Erythroblast (primary cell): ENCODE results near the gene ZNF639.
A peak's percentile ranks its signal among the peaks of the same experiment; 100 is the strongest.
"Not testable (repeated sequence)": the region's sequence is repeated elsewhere in the genome, so short reads cannot be mapped to it uniquely, and the experiment has no call there.

Source experiments
- DNase-seq, 2 experiments: peaks; one replicate each; lab custom pipeline; 2025; lab: John Stamatoyannopoulos, UW
- GATA1 ChIP-seq: IDR thresholded peaks from 2 replicates; pipeline ENCODE4 v1.6.1; 2011; ENCODE audit warnings: low read depth, mild to moderate bottlenecking, control low read depth, low read length, moderate library complexity
- POLR2A ChIP-seq: IDR thresholded peaks from 2 replicates; pipeline ENCODE4 v1.6.1; 2011; ENCODE audit warnings: mild to moderate bottlenecking, low read length

ZNF639 gene

GRCh38 chr3:179322286-179323196 lies at the start of gene ZNF639:
Gene ZNF639, plus strand, starts transcription at chr3:179323031. Its CDS starts 5,263 bp downstream, at chr3:179328294.
- TF ChIP-seq POLR2A (peak; percentile 63), GATA1 (no peak)
- peak; percentile 93 to 95 for DNase-seq

GRCh38 chr3:179274434-179274833 lies 48.4 kb upstream of the ZNF639 start:
- not testable (repeated sequence) for DNase-seq

- no peak for DNase-seq
- TF ChIP-seq GATA1 (no peak), POLR2A (no peak)
Observed at GRCh38 chr3:179276001-179276400, 46.8 kb upstream of the ZNF639 start.

- TF ChIP-seq GATA1 (no peak), POLR2A (no peak)
- no peak for DNase-seq
Observed at GRCh38 chr3:179276743-179277142, 46.1 kb upstream of the ZNF639 start.

- no peak for TF ChIP-seq POLR2A
- TF ChIP-seq GATA1: no peak
- DNase-seq: no peak
Observed at GRCh38 chr3:179278151-179278550, 44.7 kb upstream of the ZNF639 start.

GRCh38 chr3:179278932-179279693 lies 43.7 kb upstream of the ZNF639 start:
- no peak for DNase-seq
- no peak for TF ChIP-seq POLR2A
- TF ChIP-seq GATA1: no peak

- TF ChIP-seq GATA1 (no peak), POLR2A (no peak)
- no peak for DNase-seq
Observed at GRCh38 chr3:179279837-179280236, 43.0 kb upstream of the ZNF639 start.

GRCh38 chr3:179281825-179282224 lies 41.0 kb upstream of the ZNF639 start:
- DNase-seq: no peak
- TF ChIP-seq POLR2A (no peak), GATA1 (no peak)

GRCh38 chr3:179286331-179286730 lies 36.5 kb upstream of the ZNF639 start:
- DNase-seq: no peak
- TF ChIP-seq POLR2A (no peak), GATA1 (no peak)

- no peak for DNase-seq
- TF ChIP-seq GATA1 (no peak), POLR2A (no peak)
Observed at GRCh38 chr3:179288845-179289244, 34.0 kb upstream of the ZNF639 start.

GRCh38 chr3:179289295-179289694 lies 33.5 kb upstream of the ZNF639 start:
- DNase-seq: no peak
- TF ChIP-seq POLR2A: no peak
- no peak for TF ChIP-seq GATA1

- no peak for DNase-seq
- TF ChIP-seq GATA1 (no peak), POLR2A (no peak)
Observed at GRCh38 chr3:179292450-179292849, 30.4 kb upstream of the ZNF639 start.

- TF ChIP-seq GATA1 (no peak), POLR2A (no peak)
- no peak for DNase-seq
Observed at GRCh38 chr3:179297971-179298725, 24.7 kb upstream of the ZNF639 start.
